ENCODE measurements around the gene IGFL1. TPM values are rescaled to one million over a fixed set of nuclear protein-coding genes. Genes with fewer than 3 reads are reported as not detected.
"Not testable (repeated sequence)": the region's sequence is repeated elsewhere in the genome, so short reads cannot be mapped to it uniquely, and the experiment has no call there.

IGFL1 gene
- not detected for polyA plus RNA-seq (ENCODE audit: insufficient read length in 3 of 3)

DNA sequence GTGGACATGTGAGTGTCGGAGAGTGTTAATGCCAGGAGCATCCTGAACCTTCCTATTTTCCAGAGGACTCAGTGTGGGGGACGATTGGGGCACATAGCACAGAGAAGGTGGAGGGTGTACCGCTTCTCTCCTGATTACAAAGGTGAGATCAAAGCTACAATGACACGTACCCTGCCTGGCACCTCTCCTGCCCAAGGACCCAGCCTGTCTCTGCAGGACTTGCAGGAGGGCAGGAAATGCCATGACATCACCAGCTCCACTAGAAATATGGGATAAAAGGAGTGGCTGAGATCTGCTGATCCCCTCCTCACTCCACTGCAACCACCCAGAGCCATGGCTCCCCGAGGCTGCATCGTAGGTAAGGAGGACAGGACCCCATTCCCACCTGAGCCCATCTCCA lies at the start of gene IGFL1:
Gene IGFL1 (plus strand): TSS at position 301 of the 400 bp plus-strand sequence. CDS start 33 bp downstream, at position 334.
- DNase-seq (ENCODE audit: low read depth in 3 of 3, low spot score in 2 of 3) = no peak

DNA sequence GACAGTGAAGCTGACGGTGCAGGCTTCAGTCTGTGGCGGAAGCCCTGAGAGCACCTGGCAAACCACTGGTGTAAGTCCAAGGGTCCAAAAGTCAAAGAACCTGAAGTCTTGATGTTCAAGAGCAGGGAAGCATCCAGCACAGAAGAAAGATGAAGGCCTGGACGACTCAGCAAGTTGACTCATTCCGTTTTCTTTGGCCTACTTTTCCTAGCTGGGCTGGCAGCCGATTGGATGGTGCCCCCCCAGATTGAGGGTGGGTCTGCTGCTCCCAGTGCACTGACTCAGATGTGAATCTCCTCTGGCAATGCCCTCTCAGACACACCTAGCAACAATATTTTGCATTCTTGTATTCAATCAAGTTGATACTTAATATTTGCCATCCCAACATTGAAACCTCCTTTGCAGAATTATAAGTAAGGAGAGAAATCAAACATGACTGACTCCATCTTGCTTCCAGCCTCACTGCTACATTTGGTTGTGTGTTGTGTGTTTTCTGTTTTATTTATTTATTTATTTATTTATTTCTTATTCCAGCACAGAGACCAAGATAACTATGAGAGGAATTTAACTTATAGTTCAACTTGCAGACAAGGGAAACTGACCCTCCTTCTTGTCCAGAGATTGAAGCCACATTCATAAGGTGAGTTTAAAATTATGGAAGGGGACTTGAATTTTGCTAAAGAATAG lies 48.7 kb upstream of the IGFL1 start:
- no peak for DNase-seq (ENCODE audit: low read depth in 3 of 3, low spot score in 2 of 3)

DNA sequence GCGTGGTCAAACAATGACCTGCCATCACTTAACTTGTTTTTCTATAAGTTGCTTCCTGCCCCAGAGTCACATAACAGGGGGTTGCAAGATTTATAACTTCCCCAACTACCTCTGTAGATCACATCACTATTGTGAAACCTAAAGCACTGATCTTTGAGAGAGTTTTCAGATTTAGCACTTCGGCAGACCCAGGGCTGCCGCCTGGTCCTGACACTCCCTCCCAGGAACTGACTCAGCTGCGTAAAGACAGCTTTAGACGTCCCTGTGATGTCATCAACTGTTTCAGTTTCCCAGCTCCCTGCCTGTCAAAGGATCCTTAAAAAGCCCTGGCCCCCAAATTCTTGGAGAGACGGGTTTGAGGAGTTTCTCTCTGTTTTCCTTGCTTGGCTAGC lies 48.2 kb upstream of the IGFL1 start:
- no peak for DNase-seq (ENCODE audit: low read depth in 3 of 3, low spot score in 2 of 3)

DNA sequence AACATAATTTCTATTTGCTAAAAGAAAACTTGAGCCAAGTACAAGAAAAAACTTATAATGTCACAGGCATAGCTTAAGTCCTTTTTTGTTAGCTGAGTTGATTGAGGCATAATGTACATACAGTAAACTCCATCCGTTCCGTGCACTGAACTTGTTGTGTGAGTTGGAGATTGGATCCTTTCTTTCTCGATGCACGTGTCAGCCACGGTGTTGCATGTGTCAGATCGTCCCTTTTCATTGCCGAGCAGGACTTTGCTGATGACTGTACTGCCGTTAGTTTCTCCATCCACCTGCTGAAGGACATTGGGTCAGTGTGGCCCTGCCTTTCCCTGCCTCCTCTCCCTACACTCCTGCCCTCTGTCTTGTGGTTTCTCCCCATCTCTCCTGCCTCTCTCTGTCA lies 47.1 kb upstream of the IGFL1 start:
- DNase-seq (ENCODE audit: low read depth in 3 of 3, low spot score in 2 of 3) = no peak

DNA sequence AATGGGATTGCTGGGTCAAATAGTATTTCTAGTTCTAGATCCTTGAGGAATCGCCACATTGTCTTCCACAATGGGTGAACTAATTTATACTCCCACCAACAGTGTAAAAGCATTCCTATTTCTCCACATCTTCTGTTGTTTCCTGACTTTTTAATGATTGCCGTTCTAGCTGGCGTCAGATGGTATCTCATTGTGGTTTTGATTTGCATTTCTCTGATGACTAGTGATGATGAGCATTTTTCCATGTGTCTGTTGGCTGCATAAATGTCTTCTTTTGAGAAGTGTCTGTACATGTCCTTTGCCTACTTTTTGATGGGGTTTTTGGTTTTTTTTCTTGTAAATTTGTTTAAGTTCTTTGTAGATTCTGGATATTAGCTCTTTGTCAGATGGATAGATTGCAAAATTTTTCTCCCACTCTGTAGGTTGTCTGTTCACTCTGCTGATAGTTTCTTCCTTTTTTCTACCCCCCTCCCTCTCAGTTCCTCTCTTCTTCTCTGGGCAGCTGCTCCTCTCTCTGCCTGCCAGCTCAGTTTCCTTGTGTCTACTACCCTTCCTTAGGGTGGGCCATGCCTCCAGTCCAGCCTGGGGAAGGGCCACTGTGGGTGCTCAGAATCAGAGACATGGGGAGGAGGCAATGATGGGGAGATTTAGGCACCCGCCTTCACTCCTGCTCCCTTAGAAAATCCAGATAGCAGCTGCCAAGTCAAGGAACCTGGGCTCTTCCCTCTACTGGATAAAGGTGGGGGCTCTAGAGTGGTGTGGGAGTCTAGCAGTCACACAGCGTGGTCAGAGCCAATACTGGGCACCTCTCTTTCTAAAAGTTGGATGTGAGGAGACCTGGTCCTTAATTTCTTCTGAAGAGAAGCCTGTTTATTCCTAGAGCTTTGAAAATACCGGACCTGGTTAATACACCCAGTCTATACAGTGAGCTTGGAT lies 44.5 kb upstream of the IGFL1 start:
- not testable (repeated sequence) for DNase-seq (ENCODE audit: low read depth in 3 of 3, low spot score in 2 of 3)

DNA sequence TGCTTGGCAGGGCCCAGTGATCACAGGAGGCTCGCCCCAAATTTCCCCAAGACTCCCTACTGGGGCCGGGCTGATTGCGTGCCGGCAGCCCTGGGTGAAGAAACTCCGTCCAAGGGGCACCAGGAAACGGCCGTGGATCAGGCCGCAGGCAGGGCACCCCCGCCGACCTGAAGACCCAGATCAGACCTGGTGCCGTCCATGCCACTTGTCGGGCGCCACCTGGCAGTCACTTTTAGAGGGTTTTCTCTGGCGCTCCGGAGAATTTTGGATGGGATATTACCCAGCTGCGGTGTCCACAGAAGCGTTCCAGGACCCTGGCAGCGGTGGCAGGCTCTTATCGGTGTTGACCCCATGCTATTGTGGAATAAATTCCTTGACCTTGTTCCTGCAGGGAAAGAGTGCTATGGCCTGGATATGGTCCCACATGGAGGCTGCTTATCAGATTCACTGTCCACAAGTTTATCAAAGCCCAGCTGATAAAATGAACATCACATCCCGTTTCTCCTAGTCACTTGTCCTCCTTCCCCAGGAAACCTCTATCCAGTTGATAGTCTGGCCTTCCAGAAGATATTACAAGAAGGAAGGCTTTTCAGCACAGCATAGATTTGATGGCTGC lies 43.3 kb upstream of the IGFL1 start:
- DNase-seq (ENCODE audit: low read depth in 3 of 3, low spot score in 2 of 3) = no peak

DNA sequence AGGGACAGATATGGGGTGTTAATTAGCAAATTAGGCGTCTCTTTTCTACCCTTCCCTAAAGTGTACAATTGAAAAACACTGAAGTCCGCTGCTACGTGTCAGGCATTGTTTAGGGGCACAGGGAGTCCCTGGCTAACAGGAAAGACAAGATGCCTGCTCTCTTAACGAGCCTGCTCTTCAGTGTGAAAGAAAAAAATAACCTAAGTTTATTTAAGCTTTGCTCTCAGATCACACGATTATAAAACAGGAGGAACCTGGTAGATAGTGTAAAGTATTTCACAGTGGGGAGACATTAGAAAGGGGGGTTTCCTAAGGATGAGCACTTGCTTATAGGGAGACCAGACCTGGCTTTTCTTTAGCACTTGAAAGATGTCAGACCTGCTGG lies 42.8 kb upstream of the IGFL1 start:
- no peak for DNase-seq (ENCODE audit: low read depth in 3 of 3, low spot score in 2 of 3)

DNA sequence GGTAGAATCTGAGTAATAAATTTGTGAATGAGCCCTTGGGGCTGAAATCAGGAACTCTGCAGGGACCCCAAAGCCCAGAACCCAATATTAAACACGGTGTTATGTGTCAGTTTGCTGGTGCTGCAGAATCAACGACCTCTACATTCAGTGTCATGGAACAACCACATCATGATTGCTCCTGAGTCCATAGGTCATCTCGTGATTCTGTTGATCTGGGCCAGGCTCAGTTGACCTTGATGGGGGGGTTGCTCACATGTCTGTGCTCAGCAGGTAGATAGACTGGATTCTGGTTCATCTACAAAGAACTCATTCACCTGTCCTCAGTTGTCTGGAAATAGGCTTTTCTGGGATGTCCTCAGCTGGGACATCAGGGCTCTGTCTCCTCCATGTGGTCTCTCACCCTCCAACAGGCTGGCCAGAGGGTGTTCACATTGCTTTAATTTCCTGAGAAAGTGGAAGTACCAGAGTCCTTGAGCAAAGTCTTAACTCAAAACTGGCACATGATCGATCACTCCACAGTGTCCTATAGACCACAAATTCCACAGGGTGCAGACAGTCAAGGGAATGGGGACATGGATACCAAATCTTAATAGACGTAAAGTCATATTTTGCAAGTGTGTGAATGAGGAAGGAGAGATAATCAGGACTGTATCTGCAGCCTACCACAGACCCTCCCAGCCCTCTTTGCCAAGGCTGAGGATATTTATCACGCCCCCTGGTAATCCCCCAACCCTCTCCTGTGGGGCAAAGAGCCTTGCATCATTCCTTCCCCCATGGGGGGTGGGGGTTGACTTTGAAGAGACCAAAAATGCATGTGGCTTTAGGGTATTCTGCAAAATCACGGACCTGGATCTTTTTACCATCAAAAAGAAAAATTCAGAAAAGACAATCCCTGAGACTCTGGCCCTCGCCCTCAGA lies 39.3 kb upstream of the IGFL1 start:
- DNase-seq (ENCODE audit: low read depth in 3 of 3, low spot score in 2 of 3) = no peak

DNA sequence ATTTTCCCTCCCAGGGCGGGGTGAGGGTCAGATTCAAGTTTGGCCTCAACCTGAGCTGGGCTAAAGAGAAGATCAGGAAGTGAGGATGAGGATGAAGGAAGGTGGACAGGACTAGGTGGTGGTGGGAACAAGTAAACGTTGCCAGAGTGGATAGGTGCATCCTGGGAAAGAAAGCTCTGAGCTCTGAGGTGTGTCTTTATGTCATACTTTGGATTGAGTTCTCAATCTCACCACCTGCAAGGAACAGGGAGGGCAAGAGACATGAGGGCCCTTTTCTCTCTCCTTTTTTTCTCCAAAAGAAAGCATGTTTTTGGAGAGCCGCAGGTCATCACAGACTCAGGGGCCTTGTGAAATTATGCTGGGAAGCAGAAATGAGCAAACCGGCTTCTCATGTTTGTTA lies 38.2 kb upstream of the IGFL1 start:
- DNase-seq (ENCODE audit: low read depth in 3 of 3, low spot score in 2 of 3) = no peak

DNA sequence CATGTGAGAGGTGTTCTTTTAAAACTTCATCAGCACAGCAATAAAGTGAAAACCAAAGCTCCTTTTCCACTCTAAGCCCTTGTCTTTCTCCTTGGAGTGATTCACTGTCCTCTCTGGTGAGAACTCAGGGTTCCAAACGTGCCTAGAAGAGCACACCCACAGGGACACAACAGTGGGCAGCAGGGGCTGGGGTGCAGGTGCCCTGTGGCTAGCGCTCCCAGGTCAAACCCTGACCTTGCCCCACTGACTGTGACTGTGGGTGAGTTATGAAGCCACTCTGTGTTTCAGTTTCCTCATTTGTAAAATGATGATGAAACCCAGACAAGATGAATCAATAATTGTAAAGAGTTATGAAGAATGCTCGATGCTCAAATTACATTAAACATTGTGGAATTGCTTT lies 37.6 kb upstream of the IGFL1 start:
- DNase-seq (ENCODE audit: low read depth in 3 of 3, low spot score in 2 of 3) = no peak

DNA sequence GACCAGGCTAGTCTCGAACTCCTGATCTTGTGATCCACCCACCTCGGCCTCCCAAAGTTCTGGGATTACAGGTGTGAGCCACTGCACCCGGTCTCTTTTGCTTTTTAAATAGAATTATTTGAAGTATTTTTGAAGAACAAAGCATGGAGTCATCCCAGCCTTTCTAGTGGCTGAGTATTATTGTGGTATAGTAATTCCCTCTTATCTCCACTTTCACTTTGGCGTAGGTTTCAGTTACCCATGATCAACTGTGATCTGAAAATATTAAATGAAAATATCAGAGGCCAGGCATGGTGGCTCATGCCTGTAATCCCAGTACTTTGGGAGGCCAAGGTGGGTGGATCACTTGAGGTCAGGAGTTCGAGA lies 36.9 kb upstream of the IGFL1 start:
- not testable (repeated sequence) for DNase-seq (ENCODE audit: low read depth in 3 of 3, low spot score in 2 of 3)

DNA sequence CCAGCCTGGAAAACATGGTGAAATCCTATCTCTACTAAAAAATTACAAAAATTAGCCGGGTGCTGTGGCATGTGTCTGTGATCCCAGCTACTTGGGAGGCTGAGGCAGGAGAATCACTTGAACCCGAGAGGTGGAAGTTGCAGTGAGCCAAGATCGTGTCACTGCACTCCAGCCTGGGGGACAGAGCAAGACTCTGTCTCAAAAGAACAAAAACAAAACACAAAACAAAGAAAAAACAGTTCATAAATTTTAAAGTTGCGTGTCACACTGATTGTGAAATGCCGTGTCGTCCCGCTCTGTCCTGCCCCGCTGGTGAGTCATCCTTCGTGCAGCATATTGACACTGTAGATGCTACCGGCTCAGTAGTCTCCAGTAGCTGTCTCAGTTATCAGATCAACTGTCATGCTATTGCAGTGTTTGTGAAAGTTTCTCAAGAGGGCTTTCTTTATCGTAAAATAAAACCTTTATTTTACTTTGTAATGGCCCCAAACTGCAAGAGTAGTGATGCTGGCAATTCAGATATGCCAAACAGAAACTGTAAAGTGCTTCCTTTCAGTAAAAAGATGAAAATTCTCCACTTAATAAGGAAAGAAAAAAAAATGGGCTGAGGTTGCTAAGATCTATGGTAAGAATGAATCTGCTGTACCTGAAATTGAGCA lies 36.4 kb upstream of the IGFL1 start:
- no peak for DNase-seq (ENCODE audit: low read depth in 3 of 3, low spot score in 2 of 3)

DNA sequence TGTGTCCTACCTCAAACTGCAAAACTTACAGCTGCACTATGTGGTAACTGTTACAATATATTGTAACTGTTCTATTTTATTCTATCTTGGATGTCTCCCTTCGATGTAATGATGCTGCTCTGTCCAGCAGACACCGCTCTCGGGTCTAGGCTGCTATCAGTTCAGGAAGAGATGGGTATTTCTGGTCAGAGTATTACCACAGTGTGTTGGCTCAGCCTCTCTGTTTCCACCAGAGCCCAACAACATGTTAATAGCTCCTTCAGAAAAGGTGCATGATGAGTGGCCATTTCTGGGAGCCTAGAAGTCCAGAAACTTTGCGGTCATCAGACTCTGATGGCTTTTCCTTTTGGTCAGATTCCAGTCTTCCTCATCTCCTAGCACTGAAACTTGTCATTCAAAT lies 35.9 kb upstream of the IGFL1 start:
- DNase-seq (ENCODE audit: low read depth in 3 of 3, low spot score in 2 of 3) = no peak

DNA sequence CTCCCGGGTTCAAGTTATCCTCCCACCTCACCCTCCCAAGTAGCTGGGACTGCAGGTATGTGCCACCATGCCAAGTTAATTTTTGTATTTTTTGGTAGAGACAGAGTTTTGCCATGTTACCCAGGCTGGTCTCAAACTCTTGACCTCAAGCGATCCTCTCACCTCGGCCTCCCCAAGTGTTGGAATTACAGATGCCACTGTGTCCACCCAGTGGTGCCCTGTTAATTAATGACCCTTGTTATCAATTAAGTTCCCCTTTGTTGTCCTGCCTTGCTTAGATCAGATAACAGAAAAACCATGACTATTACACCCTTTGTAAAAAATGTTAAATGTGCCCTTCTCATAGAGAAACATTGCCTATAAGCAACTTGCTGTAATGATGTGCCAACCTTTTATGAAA lies 34.4 kb upstream of the IGFL1 start:
- DNase-seq (ENCODE audit: low read depth in 3 of 3, low spot score in 2 of 3) = no peak

DNA sequence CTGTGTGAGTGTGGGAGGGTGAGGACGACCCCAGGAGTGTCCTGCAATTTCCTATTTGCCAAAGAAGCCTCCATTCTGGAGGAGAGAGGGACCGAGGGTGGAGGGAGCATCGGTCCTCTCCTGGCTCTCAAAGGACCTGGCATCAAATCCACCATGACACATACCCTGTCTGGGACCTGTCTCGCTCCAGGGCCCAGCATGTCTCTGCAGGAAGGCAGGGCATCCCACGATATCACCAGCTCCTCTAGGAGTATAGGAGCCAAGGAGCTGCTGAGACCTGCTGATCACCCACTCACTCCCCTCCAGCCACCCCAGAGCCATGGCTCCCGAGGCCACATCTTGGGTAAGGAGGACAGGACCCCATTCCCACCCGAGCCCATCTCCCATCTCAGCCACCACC lies 33.6 kb upstream of the IGFL1 start:
- not testable (repeated sequence) for DNase-seq (ENCODE audit: low read depth in 3 of 3, low spot score in 2 of 3)

DNA sequence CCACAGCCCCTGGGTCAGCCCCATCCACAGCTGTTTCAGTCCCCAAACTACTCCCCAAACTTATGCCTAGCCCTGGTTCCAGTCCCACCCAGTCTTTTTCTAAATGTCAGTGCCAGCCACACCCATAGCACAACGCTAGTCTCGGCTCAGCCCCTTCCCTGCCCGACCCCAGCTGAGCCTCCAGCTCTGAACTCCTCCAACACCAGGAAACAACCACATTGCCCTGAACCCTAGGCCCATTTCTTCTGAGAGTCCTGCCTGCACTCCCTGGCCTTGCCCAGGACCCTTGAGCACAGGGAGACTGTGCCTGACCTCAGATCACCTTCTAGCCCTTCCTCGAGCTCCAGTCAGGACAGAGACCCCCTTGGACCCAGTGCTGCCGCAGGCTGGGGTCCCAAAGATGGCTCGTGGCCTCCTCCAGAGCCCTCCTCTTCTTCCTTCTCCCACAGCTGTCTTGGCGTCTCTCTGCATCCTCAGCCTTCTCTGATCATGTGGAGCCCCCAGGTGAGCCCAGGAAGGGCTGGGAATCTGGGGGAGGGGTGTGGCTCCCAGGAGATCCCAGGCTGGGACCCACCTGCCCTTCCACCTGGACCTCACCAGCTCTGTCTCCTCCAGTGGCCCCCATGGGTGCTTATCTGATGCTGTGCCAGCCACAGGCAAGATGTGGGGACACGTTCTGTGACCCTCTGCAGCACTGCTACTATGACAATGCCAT lies 33.0 kb upstream of the IGFL1 start:
- no peak for DNase-seq (ENCODE audit: low read depth in 3 of 3, low spot score in 2 of 3)

DNA sequence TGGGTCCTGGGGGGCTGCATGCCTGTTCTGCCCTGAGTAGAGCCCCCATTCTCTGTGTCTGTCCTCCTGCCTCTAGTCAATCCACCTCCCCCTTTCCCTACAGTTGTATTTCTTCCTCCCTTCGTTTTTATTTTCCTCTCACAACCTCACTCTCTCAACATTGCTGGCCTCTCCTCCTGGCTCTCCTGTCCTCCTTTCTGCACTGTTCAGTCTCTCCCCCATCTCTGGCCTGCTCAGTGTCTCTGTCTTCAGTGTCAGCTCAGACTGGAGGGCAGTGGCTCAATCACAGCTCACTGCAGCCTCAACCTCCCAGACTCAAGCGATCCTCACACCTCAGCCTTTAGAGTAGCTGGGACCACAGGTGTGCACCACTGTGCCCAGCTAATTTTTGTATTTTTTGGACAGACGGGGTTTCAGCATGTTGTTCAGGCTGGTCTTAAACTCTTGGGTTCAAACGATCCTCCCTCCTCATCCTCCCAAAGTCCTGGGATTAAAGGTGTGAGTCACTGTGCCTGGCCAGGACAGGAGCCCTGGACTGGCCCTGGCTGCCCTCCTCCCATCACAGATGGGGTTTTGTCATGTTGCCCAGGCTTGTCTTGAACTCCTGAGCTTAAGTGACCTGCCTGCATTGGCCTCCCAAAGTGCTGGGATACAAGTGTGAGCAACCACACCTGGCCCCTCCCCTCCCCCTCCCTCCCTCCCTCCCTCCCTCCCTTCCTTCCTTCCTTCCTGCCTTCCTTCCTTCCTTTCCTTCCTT lies 32.0 kb upstream of the IGFL1 start:
- no peak for DNase-seq (ENCODE audit: low read depth in 3 of 3, low spot score in 2 of 3)

DNA sequence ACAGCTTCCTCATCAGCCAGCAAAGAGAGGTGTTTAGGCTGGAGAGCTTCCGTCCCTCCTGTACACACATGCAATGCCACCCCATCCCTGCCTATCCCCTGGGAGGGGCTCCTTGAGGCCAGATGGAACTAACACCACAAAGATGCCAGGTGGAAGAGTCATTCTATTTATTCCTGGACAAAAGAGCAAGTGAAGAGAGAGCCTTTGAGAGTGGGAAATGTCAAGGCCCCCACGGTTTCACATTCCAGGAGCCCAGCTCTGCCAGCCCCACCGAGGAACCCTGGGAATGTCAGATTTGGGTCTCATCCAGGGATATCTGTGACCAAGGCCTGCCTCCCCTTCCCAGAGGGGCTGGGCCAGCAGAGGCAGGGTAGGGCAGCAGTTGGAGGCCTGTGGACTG lies 30.8 kb upstream of the IGFL1 start:
- DNase-seq (ENCODE audit: low read depth in 3 of 3, low spot score in 2 of 3) = no peak
